K562 (cell line): ENCODE measurements around the gene KIF6. TPM values are rescaled to one million over a fixed set of nuclear protein-coding genes. Genes with fewer than 3 reads are reported as not detected.

Source experiments
- ATAC-seq: fragments of 200-7000 bp; cut with Tn5 transposase; 3 replicates; pipeline ENCODE4 v1.9.1; 2020; ENCODE audit warnings: moderate library complexity
- BruUV-seq: library from RNA; stranded (reverse); fragments of 400-500 nt; replicated peaks from 2 replicates; lab custom pipeline; 2021; lab: Mats Ljungman, UMichigan
- CTCF ChIA-PET: fragments of 300-600 bp; formaldehyde crosslinking; extraction: SDS; loops from one replicate; lab custom pipeline; 2021; ENCODE audit warnings: low intra/inter-chr PET ratio; lab: Yijun Ruan, JAX
- POLR2A ChIA-PET: fragments of 300-600, 350-650 bp; sonication (Branson Sonifier 250); formaldehyde crosslinking; extraction: SDS; loops from one replicate; lab custom pipeline; 2021; ENCODE audit warnings: antibody characterized with exemption, inconsistent platforms; lab: Yijun Ruan, JAX
- DNase-seq, 4 experiments: peaks; one replicate each; pipeline versions ENCODE4 v3.0.0 to v3.0.0-alpha.2; 2011 to 2018; ENCODE audit warnings: low spot score in 3 of 4, mixed read lengths in 3 of 4; ENCODE audit errors: extremely low read depth in 1 of 4
- FAIRE-seq: peaks from 2 replicates; lab custom pipeline; 2011; peaks lifted over from hg19 to GRCh38; lab: Jason Lieb, UNC
- H2AFZ ChIP-seq: 2 replicates; pipeline ENCODE4 v1.6.0; 2011; ENCODE audit warnings: low read depth, low read length, control low read depth, inconsistent platforms
- H3K27ac ChIP-seq: fragments of 200-600 bp; 3 replicates; pipeline ENCODE4 v1.8.0; 2011; ENCODE audit warnings: low read depth, mild to moderate bottlenecking, control low read depth, inconsistent platforms, low read length, moderate library complexity, mixed read lengths; ENCODE audit errors: extremely low read depth
- H3K27me3 ChIP-seq, 2 experiments: fragments of 300-600 bp in 1 of 2; 2 replicates in 1 of 2; 3 replicates in 1 of 2; pipeline versions ENCODE4 v1.6.0 to v1.8.0; 2011; ENCODE audit warnings: inconsistent platforms in 2 of 2, low read length in 2 of 2, mild to moderate bottlenecking in 1 of 2, mixed read lengths in 1 of 2, moderate library complexity in 1 of 2; ENCODE audit not compliant: control insufficient read depth in 2 of 2, insufficient read depth in 2 of 2
- H3K36me3 ChIP-seq: fragments of 300-600 bp; 3 replicates; pipeline ENCODE4 v1.8.0; 2011; ENCODE audit warnings: mild to moderate bottlenecking, low read length, inconsistent platforms; ENCODE audit not compliant: control insufficient read depth, insufficient read depth
- H3K4me1 ChIP-seq, 2 experiments: fragments of 200-600 bp in 1 of 2; replicated peaks in 1 of 2; 2 replicates in 1 of 2; 3 replicates in 1 of 2; pipeline versions ENCODE4 v1.5.1 to v1.8.0; 2011; ENCODE audit warnings: inconsistent platforms in 2 of 2, low read length in 2 of 2, mild to moderate bottlenecking in 1 of 2, mixed read lengths in 1 of 2, moderate library complexity in 1 of 2; ENCODE audit not compliant: control insufficient read depth in 2 of 2, insufficient read depth in 2 of 2
- H3K4me2 ChIP-seq: 2 replicates; pipeline ENCODE4 v1.6.1; 2011; ENCODE audit warnings: low read length, control low read depth, inconsistent platforms, mixed read lengths; ENCODE audit not compliant: insufficient read depth
- H3K4me3 ChIP-seq: fragments of 200-600 bp; sonication (generic), shearing (Covaris generic); 2 replicates; pipeline ENCODE4 v1.5.1; 2016; ENCODE audit warnings: control low read depth, inconsistent platforms
- H3K79me2 ChIP-seq: fragments of 200-600 bp; 3 replicates; pipeline ENCODE4 v1.8.0; 2011; ENCODE audit warnings: low read length, inconsistent platforms; ENCODE audit not compliant: control insufficient read depth, insufficient read depth
- H3K9ac ChIP-seq, 2 experiments: 2 replicates each; pipeline versions ENCODE4 v1.6.0 to v1.6.1; 2011; ENCODE audit warnings: low read depth in 2 of 2, low read length in 2 of 2, control low read depth in 1 of 2, inconsistent platforms in 1 of 2, mild to moderate bottlenecking in 1 of 2, mixed read lengths in 1 of 2; ENCODE audit not compliant: insufficient read depth in 1 of 2
- H3K9me1 ChIP-seq: one replicate; pipeline ENCODE4 v1.6.0; 2011; ENCODE audit warnings: inconsistent platforms, mild to moderate bottlenecking, low read length, moderate library complexity; ENCODE audit not compliant: control insufficient read depth, insufficient read depth
- H3K9me3 ChIP-seq: replicated peaks from 2 replicates; pipeline ENCODE4 v1.5.1; 2011; ENCODE audit warnings: low read depth, low read length, inconsistent platforms; ENCODE audit not compliant: control insufficient read depth, insufficient read depth
- H4K20me1 ChIP-seq: replicated peaks from 2 replicates; pipeline ENCODE4 v1.6.1; 2011; ENCODE audit warnings: low read length, inconsistent platforms, mixed read lengths; ENCODE audit not compliant: control insufficient read depth, insufficient read depth
- CXXC5 ChIP-seq: fragments of 250-450 bp; sonication (Bioruptor Pico); IDR thresholded peaks from 2 replicates; pipeline ENCODE4 v1.8.0; 2022; ENCODE audit warnings: inconsistent platforms, mild to moderate bottlenecking, moderate library complexity
- GATA2 ChIP-seq: sonication (generic); formaldehyde crosslinking; IDR thresholded peaks from 2 replicates; pipeline ENCODE4 v1.4.0; 2020; ENCODE audit warnings: mild to moderate bottlenecking, missing genetic modification reagents
- NFRKB ChIP-seq: fragments of 450-650 bp; IDR thresholded peaks from 2 replicates; pipeline ENCODE4 v1.6.1; 2016; ENCODE audit warnings: low read depth
- PCBP2 ChIP-seq: fragments of 200-400 bp; formaldehyde crosslinking; IDR thresholded peaks from 2 replicates; pipeline ENCODE4 v1.6.1; 2018; ENCODE audit warnings: low read length, low read depth, mild to moderate bottlenecking, moderate library complexity; ENCODE audit not compliant: poor library complexity, severe bottlenecking
- WGBS: fragments of 100-300 bp; shearing (Covaris generic); methylation state at CpG from one replicate; pipeline ENCODE4 v1.1.6; 2016; ENCODE audit warnings: low coverage, mixed read lengths; ENCODE audit not compliant: insufficient coverage; ENCODE audit errors: missing lambda C conversion rate; 5-methylcytosine and 5-hydroxymethylcytosine counted together
- in situ Hi-C: fragments of 300-500 bp; cut with MboI; formaldehyde crosslinking; loops from 4 replicates; pipeline ENCODE4 v1.15.0; 2018; ENCODE audit warnings: inconsistent platforms, mixed read lengths
- intact Hi-C: fragments of 100-400 bp; cut with micrococcal nuclease; formaldehyde crosslinking; loops from 2 replicates; pipeline ENCODE4 v1.14.2; 2022
- polyA plus RNA-seq, 8 experiments: library from polyadenylated mRNA; depleted of rRNA in 4 of 8; stranded (reverse) in 5 of 8; unstranded in 3 of 8; fragments of >200 nt; fragmentation: Nextera tagmentation in 2 of 8; fragmentation: Illumina TruSeq in 1 of 8; extraction: Ambion mirVana in 2 of 8; extraction: Trizol in 1 of 8; gene quantifications; 2 replicates each; pipeline versions ENCODE4 v1.2.1 to v1.2.3, GENCODE V29; 2011 to 2014; ENCODE audit warnings: inconsistent platforms in 1 of 8, missing spikeins in 1 of 8
- total RNA-seq, 7 experiments: library from RNA; depleted of rRNA in 6 of 7; stranded (reverse); fragments of >200 nt in 6 of 7; fragmentation: Illumina TruSeq in 2 of 7; extraction: Trizol in 2 of 7; gene quantifications; 2 replicates each; pipeline versions ENCODE4 v1.2.1 to v1.2.3, GENCODE V29; 2011 to 2021; ENCODE audit warnings: low replicate concordance in 1 of 7
- TF ChIP-seq, protein P1 (sequence below), 2 experiments: fragments of 450-650 bp; formaldehyde crosslinking in 1 of 2; IDR thresholded peaks; 2 replicates each; pipeline versions ENCODE4 v1.4.0 to v1.6.1; 2014 to 2020; ENCODE audit warnings: mild to moderate bottlenecking in 2 of 2, borderline replicate concordance in 1 of 2, low read depth in 1 of 2
- TF ChIP-seq, protein P2 (sequence below): sonication (generic); formaldehyde crosslinking; IDR thresholded peaks from 2 replicates; pipeline ENCODE4 v1.8.1; 2023; ENCODE audit warnings: mild to moderate bottlenecking, missing genetic modification reagents, moderate library complexity

The KIF6 gene
- total and polyA plus RNA-seq, 9 of the 15 experiments (the other 6 are each of a cell fraction or from before 2014, with no cell fraction given) = not detected

DNA sequence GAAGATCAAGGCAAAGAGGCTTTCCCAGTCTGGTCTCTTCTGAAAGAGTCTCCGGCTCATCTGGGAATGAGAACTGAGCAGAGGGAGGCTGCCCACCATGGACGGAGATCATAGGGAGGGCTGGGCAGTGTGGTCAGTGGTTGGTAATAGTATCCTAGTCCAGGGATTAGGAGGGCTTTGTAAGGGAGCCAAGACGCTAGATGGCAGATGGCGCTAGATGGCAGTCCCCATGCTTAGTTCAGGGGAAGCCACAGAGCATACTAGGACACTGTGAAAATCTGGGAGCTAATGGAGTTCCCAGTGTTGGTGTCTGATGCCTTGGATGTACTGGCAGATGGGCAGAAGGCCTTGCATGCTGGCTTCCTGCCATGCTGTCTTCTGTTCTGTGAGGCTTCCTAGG is 45.2 kb upstream of the KIF6 start:
- in situ Hi-C loops (no loop called here), intact Hi-C loops (no loop called here)
- no TSS peak for BruUV-seq
- H3K4me2 ChIP-seq = no peak overlapping the region
- no peaks in the 10 kb centered on the region for H4K20me1 ChIP-seq
- DNase-seq = no peak
- H2AFZ ChIP-seq = no peak overlapping the region
- CTCF ChIA-PET = no interaction called here
- no peaks in the 10 kb centered on the region for H3K9me1 ChIP-seq
- no peaks in the 10 kb centered on the region for H3K27me3 ChIP-seq
- H3K27ac ChIP-seq = no peak overlapping the region
- ATAC-seq = no peak
- 0% methylated on average over 4 of the region's 4 CpGs for WGBS
- TF ChIP-seq, protein P1, sequence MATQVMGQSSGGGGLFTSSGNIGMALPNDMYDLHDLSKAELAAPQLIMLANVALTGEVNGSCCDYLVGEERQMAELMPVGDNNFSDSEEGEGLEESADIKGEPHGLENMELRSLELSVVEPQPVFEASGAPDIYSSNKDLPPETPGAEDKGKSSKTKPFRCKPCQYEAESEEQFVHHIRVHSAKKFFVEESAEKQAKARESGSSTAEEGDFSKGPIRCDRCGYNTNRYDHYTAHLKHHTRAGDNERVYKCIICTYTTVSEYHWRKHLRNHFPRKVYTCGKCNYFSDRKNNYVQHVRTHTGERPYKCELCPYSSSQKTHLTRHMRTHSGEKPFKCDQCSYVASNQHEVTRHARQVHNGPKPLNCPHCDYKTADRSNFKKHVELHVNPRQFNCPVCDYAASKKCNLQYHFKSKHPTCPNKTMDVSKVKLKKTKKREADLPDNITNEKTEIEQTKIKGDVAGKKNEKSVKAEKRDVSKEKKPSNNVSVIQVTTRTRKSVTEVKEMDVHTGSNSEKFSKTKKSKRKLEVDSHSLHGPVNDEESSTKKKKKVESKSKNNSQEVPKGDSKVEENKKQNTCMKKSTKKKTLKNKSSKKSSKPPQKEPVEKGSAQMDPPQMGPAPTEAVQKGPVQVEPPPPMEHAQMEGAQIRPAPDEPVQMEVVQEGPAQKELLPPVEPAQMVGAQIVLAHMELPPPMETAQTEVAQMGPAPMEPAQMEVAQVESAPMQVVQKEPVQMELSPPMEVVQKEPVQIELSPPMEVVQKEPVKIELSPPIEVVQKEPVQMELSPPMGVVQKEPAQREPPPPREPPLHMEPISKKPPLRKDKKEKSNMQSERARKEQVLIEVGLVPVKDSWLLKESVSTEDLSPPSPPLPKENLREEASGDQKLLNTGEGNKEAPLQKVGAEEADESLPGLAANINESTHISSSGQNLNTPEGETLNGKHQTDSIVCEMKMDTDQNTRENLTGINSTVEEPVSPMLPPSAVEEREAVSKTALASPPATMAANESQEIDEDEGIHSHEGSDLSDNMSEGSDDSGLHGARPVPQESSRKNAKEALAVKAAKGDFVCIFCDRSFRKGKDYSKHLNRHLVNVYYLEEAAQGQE (IDR thresholded peaks at IDR 0.05; ENCODE audit: borderline replicate concordance) = no peak
- TF ChIP-seq, protein P1 (CRISPR knock-in tag; IDR thresholded peaks at IDR 0.05; ENCODE audit: low read depth) = no peak
- TF ChIP-seq, protein P2, sequence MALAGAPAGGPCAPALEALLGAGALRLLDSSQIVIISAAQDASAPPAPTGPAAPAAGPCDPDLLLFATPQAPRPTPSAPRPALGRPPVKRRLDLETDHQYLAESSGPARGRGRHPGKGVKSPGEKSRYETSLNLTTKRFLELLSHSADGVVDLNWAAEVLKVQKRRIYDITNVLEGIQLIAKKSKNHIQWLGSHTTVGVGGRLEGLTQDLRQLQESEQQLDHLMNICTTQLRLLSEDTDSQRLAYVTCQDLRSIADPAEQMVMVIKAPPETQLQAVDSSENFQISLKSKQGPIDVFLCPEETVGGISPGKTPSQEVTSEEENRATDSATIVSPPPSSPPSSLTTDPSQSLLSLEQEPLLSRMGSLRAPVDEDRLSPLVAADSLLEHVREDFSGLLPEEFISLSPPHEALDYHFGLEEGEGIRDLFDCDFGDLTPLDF (CRISPR knock-in tag) = no peak
- TF ChIP-seq GATA2 (CRISPR knock-in tag) (no peak), CXXC5 (CRISPR knock-in tag) (no peak), PCBP2 (no peak), NFRKB (no peak)
- no peak overlapping the region for H3K4me3 ChIP-seq
- H3K4me1 ChIP-seq = no peaks in the 10 kb centered on the region
- H3K9me3 ChIP-seq = no peaks in the 10 kb centered on the region
- POLR2A ChIA-PET = no interaction called here
- H3K79me2 ChIP-seq = no peaks in the 10 kb centered on the region
- H3K9ac ChIP-seq = no peak overlapping the region
- H3K36me3 ChIP-seq = no peaks in the 10 kb centered on the region
- no peak for FAIRE-seq
